ENCODE measurements around the gene METTL15. TPM values are rescaled to one million over a fixed set of nuclear protein-coding genes. Genes with fewer than 3 reads are reported as not detected.

METTL15 gene
- total and polyA plus RNA-seq, 2 of the 8 experiments (the other 6 are each of a cell fraction or from before 2014, with no cell fraction given): 5.4 to 10.5 TPM

DNA sequence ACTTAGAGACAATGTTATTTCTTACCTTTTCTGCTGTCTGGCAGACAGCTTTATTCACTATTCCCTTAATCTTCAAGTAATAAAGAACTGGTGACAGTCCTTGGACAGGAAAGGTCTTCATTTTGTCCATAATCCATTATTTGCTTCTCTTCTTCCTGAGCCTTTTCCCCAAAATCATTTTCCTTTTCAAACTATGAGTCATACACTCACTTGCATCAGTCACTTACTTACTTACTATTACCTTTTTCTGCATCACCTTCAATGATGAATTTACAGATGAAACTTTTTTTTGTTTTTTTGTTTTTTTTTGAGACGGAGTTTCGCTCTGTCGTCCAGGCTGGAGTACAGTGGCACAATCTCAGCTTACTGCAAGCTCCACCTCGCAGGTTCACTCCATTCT, 9.5 kb downstream of the METTL15 start (continued):
- TF ChIP-seq, protein P1, sequence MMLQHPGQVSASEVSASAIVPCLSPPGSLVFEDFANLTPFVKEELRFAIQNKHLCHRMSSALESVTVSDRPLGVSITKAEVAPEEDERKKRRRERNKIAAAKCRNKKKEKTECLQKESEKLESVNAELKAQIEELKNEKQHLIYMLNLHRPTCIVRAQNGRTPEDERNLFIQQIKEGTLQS (IDR thresholded peaks at IDR 0.05; ENCODE audit: insufficient read depth, low read depth, low read length): no peak
- no peak for TF ChIP-seq TBP (IDR thresholded peaks at IDR 0.05; ENCODE audit: low read depth, low read length)
